Peyer's patch (tissue), 4 donors: Measurements from ENCODE around the gene STK17B.

Source experiments
- POLR2A ChIP-seq, 2 donors: fragments of 450-650 bp; IDR thresholded peaks; one replicate each; pipeline ENCODE4 v1.5.1; 2017; ENCODE audit warnings: antibody characterized with exemption in 2 of 2, mild to moderate bottlenecking in 2 of 2, moderate library complexity in 2 of 2
- TF ChIP-seq, protein P1 (sequence below), 6 experiments: fragments of 450-650 bp in 4 of 6; fragments of 200-600 bp in 2 of 6; sonication (generic) in 1 of 6; IDR thresholded peaks; one replicate each; pipeline ENCODE4 v1.5.1; 2017 to 2019; ENCODE audit warnings: antibody characterized with exemption in 6 of 6, mild to moderate bottlenecking in 3 of 6, moderate library complexity in 1 of 6

DNA sequence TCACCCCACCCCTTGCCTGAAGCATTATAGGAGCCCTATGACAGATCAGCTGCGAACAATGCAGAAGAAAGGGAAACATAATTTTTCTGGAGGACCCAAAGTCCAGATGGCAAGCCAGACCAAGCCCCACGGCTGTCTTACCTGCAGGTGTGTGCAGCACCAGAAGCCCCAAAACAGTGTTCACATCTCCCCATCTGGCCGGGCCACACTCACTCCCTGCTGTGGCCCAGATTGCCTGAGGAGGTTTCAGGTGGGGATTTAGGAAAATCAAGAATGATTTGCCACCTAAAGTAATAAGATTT, 11.7 kb upstream of the STK17B start:
- TF ChIP-seq, protein P1, sequence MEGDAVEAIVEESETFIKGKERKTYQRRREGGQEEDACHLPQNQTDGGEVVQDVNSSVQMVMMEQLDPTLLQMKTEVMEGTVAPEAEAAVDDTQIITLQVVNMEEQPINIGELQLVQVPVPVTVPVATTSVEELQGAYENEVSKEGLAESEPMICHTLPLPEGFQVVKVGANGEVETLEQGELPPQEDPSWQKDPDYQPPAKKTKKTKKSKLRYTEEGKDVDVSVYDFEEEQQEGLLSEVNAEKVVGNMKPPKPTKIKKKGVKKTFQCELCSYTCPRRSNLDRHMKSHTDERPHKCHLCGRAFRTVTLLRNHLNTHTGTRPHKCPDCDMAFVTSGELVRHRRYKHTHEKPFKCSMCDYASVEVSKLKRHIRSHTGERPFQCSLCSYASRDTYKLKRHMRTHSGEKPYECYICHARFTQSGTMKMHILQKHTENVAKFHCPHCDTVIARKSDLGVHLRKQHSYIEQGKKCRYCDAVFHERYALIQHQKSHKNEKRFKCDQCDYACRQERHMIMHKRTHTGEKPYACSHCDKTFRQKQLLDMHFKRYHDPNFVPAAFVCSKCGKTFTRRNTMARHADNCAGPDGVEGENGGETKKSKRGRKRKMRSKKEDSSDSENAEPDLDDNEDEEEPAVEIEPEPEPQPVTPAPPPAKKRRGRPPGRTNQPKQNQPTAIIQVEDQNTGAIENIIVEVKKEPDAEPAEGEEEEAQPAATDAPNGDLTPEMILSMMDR (IDR thresholded peaks at IDR 0.05) = no peak
- no peak for TF ChIP-seq POLR2A (IDR thresholded peaks at IDR 0.05)
